ENCODE measurements around the gene ZNF195. TPM values are rescaled to one million over a fixed set of nuclear protein-coding genes. Genes with fewer than 3 reads are reported as not detected.

Gene ZNF195
- total RNA-seq, 4 donors from 2014 or later: 12.3 to 37.5 (median 28.5) TPM

DNA sequence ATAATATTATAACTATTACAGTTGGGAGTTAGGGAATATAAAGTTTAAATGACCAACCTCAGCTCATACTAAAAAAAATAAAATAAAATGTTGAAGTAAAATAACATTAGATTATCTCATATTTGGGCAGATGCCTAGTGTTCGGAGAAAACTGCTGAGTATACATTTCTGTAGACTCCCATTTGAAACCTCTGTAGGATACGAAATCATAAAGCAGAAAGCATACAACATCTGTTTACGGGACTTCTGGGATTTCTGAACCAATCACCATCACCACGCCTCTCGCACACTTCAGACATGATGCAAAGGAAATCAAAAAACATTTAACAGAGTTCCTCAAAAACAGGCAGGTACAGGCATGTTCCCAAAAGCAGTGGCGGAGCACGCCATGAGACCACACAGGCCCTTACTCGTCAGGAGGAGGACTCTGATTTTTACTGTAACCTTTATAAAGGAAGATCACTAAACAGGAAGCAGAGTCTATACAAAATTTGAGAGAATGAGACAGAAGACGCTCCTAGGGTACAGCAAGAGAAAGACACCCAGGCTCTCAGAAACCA, 8.6 kb downstream of the ZNF195 start:
- Histone ChIP-seq H3K9me3 (peaks cover 8 to 21% of the 10 kb centered on the region in 2 donors), H3K27me3 (no peaks in the 10 kb centered on the region), H3K4me3 (no peak overlapping the region), H3K27ac (no peak overlapping the region), H3K4me1 (no peaks in the 10 kb centered on the region), H3K36me3 (peaks cover 0 to 68% (median 30%) of the 10 kb centered on the region in 4 donors)
- DNase-seq: no peak
- in situ Hi-C loops (cut with MboI; ENCODE audit: low pct_ligation_motif_present in 1 of 4, low pct_unique_long_range_greater_than_20kb in 1 of 4, low sequenced_read_pairs in 3 of 4): no loop called here
- intact Hi-C loops (cut with DNase I; ENCODE audit: low total_unique reads): no loop called here
- WGBS, 2 donors (ENCODE audit: low coverage in 1 of 2): 90 to 96% methylated on average over 8 to 9 of the region's 9 CpGs
- TF ChIP-seq POLR2A (IDR thresholded peaks at IDR 0.05) (no peak), EP300 (IDR thresholded peaks at IDR 0.05; ENCODE audit: low read depth) (no peak), POLR2AphosphoS5 (IDR thresholded peaks at IDR 0.05) (no peak)
- TF ChIP-seq, protein P1, sequence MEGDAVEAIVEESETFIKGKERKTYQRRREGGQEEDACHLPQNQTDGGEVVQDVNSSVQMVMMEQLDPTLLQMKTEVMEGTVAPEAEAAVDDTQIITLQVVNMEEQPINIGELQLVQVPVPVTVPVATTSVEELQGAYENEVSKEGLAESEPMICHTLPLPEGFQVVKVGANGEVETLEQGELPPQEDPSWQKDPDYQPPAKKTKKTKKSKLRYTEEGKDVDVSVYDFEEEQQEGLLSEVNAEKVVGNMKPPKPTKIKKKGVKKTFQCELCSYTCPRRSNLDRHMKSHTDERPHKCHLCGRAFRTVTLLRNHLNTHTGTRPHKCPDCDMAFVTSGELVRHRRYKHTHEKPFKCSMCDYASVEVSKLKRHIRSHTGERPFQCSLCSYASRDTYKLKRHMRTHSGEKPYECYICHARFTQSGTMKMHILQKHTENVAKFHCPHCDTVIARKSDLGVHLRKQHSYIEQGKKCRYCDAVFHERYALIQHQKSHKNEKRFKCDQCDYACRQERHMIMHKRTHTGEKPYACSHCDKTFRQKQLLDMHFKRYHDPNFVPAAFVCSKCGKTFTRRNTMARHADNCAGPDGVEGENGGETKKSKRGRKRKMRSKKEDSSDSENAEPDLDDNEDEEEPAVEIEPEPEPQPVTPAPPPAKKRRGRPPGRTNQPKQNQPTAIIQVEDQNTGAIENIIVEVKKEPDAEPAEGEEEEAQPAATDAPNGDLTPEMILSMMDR (IDR thresholded peaks at IDR 0.05): no peak

DNA sequence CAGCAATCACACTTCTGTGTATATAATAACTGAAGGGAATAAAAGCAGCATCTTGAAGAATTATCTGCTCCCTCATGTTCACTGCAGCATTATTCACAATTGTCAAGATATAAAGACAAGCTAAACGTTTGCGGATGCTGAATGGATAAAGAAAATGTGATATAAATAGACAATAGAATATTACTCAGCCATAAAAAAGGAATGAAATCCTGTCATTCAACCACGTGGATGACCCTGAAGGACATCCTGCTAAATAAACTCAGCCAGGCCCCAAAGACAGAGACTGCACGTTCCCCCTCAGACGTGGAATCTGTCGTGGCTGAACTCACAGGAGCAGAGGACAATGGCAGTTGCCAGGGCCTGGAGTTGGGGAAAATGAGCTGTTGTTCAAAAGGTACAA, 9.6 kb downstream of the ZNF195 start:
- 88 to 100% methylated on average over 6 of the region's 6 CpGs for WGBS, 2 donors (ENCODE audit: low coverage in 1 of 2)
- H3K27me3 ChIP-seq: no peaks in the 10 kb centered on the region
- H3K4me1 ChIP-seq: no peaks in the 10 kb centered on the region
- H3K36me3 ChIP-seq: peaks cover 0 to 78% (median 35%) of the 10 kb centered on the region in 4 donors
- H3K9me3 ChIP-seq: peaks cover 17 to 31% of the 10 kb centered on the region in 2 donors
- in situ Hi-C loops (cut with MboI; ENCODE audit: low pct_ligation_motif_present in 1 of 4, low pct_unique_long_range_greater_than_20kb in 1 of 4, low sequenced_read_pairs in 3 of 4) (no loop called here), intact Hi-C loops (cut with DNase I; ENCODE audit: low total_unique reads) (no loop called here)
- H3K4me3 ChIP-seq: no peak overlapping the region
- TF ChIP-seq, protein P1 (IDR thresholded peaks at IDR 0.05): no peak
- TF ChIP-seq POLR2AphosphoS5 (IDR thresholded peaks at IDR 0.05) (no peak), POLR2A (IDR thresholded peaks at IDR 0.05) (no peak), EP300 (IDR thresholded peaks at IDR 0.05; ENCODE audit: low read depth) (no peak)
- no peak for DNase-seq
- no peak overlapping the region for H3K27ac ChIP-seq

DNA sequence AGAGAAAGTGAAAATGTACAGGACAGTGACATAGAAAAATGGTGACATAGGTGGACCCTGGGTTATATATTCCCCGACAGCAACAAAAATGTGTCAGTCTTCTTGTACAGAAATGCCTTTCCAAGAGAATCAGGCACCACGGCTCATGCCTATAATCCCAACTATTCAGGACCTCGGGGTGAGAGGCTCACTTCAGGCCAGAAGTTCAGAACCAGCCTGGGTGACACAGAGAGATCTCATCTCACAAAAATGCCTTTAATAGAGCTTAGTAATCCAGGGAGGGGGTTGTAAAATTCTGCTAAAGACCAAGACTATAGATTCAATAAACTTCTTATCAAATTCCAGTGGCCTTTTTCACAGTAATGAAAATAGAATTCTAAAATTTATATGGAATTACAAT, 10.7 kb downstream of the ZNF195 start:
- 95 to 100% methylated on average over 1 to 3 of the region's 3 CpGs for WGBS, 2 donors (ENCODE audit: low coverage in 1 of 2)
- peaks cover 0 to 89% (median 41%) of the 10 kb centered on the region in 4 donors for H3K36me3 ChIP-seq
- intact Hi-C loops (cut with DNase I; ENCODE audit: low total_unique reads): no loop called here

DNA sequence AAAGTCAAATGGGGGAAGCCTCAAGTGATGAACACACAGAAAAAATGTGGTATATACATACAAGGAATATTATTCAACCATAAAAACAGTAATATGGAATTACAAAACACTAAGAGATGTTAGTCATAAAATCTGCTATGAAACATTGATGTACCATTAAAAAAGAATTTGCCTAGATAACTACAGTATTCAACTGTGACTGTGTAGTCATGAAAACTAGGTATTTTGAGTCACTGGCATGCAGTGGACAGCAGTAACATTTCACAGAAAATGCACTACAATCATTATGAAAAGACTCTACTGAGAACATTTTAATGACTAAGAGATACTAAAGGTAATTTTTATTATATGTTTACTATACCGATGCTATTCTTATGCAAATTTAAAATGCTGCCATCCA, 11.7 kb downstream of the ZNF195 start:
- TF ChIP-seq EP300 (IDR thresholded peaks at IDR 0.05; ENCODE audit: low read depth) (no peak), POLR2AphosphoS5 (IDR thresholded peaks at IDR 0.05) (no peak), POLR2A (IDR thresholded peaks at IDR 0.05) (no peak)
- TF ChIP-seq, protein P1 (IDR thresholded peaks at IDR 0.05): no peak
- H3K4me3 ChIP-seq: no peak overlapping the region
- H3K9me3 ChIP-seq: peaks cover 37 to 51% of the 10 kb centered on the region in 2 donors
- no peaks in the 10 kb centered on the region for H3K4me1 ChIP-seq
- DNase-seq: no peak
- WGBS, 2 donors (ENCODE audit: low coverage in 1 of 2): 93 to 100% methylated on average over 1 of the region's 1 CpG
- intact Hi-C loops (cut with DNase I; ENCODE audit: low total_unique reads): no loop called here
- in situ Hi-C loops (cut with MboI; ENCODE audit: low pct_ligation_motif_present in 1 of 4, low pct_unique_long_range_greater_than_20kb in 1 of 4, low sequenced_read_pairs in 3 of 4): no loop called here
- no peaks in the 10 kb centered on the region for H3K27me3 ChIP-seq
- peaks cover 0 to 99% (median 46%) of the 10 kb centered on the region in 4 donors for H3K36me3 ChIP-seq
- no peak overlapping the region for H3K27ac ChIP-seq

More for the DNA sequence above, 10.7 kb downstream of the ZNF195 start:
- TF ChIP-seq POLR2AphosphoS5 (IDR thresholded peaks at IDR 0.05) (no peak), POLR2A (IDR thresholded peaks at IDR 0.05) (no peak)
- TF ChIP-seq, protein P1 (IDR thresholded peaks at IDR 0.05): no peak
- no peak for DNase-seq
- in situ Hi-C loops (cut with MboI; ENCODE audit: low pct_ligation_motif_present in 1 of 4, low pct_unique_long_range_greater_than_20kb in 1 of 4, low sequenced_read_pairs in 3 of 4): no loop called here
- H3K27ac ChIP-seq: no peak overlapping the region
- H3K9me3 ChIP-seq: peaks cover 28 to 42% of the 10 kb centered on the region in 2 donors
- H3K27me3 ChIP-seq: no peaks in the 10 kb centered on the region
- H3K4me3 ChIP-seq: no peak overlapping the region
- no peaks in the 10 kb centered on the region for H3K4me1 ChIP-seq
